ENCODE measurements around the gene GNB1L. TPM values are rescaled to one million over a fixed set of nuclear protein-coding genes. Genes with fewer than 3 reads are reported as not detected.

GNB1L gene
- total and polyA plus RNA-seq, 2 of the 13 experiments (the other 11 are each of a cell fraction or from before 2014, with no cell fraction given): 2.5 to 7.4 TPM

- peak; percentile 74 for TF ChIP-seq ATF3 (CRISPR knock-in tag; IDR thresholded peaks at IDR 0.05)
- peak; percentile 63; the same call in 1 of the 2 replicates for TF ChIP-seq ZNF205 (CRISPR knock-in tag; IDR thresholded peaks at IDR 0.05)
- TF ChIP-seq TERF1 (CRISPR knock-in tag; IDR thresholded peaks at IDR 0.05): peak; percentile 83; the same call in 1 of the 2 replicates
- TF ChIP-seq ADNP (CRISPR knock-in tag; IDR thresholded peaks at IDR 0.05): no peak
- TF ChIP-seq RBAK (CRISPR knock-in tag; IDR thresholded peaks at IDR 0.05): no peak
- TF ChIP-seq GMEB1 (CRISPR knock-in tag; IDR thresholded peaks at IDR 0.05; ENCODE audit: borderline replicate concordance): peak; percentile 58
- peak; percentile 56; the same call in 1 of the 2 replicates for TF ChIP-seq ZFX (CRISPR knock-in tag; IDR thresholded peaks at IDR 0.05; ENCODE audit: low read depth)
- TF ChIP-seq RFXANK (CRISPR knock-in tag; IDR thresholded peaks at IDR 0.05): peak; percentile 80; the same call in 1 of the 2 replicates
- TF ChIP-seq KAT8 (CRISPR knock-in tag; IDR thresholded peaks at IDR 0.05): peak; percentile 85
- TF ChIP-seq FOXC1 (CRISPR knock-in tag; IDR thresholded peaks at IDR 0.05; ENCODE audit: borderline replicate concordance): peak; percentile 97
- TF ChIP-seq CEBPB (IDR thresholded peaks at IDR 0.05; ENCODE audit: borderline replicate concordance, low read depth, low read length): no peak
- no peak for TF ChIP-seq RAD21 (CRISPR knock-in tag; IDR thresholded peaks at IDR 0.05)
- TF ChIP-seq ZKSCAN8 (CRISPR knock-in tag; IDR thresholded peaks at IDR 0.05; ENCODE audit: borderline replicate concordance): peak; percentile 86; the same call in 1 of the 2 replicates
- peak; percentile 93; the same call in 1 of the 2 replicates for TF ChIP-seq ZNF280B (CRISPR knock-in tag; IDR thresholded peaks at IDR 0.05; ENCODE audit: borderline replicate concordance)
- TF ChIP-seq ZBTB20 (CRISPR knock-in tag; IDR thresholded peaks at IDR 0.05; ENCODE audit: borderline replicate concordance, low read depth): peak; percentile 92; the same call in 1 of the 2 replicates
- 0 out of 2 replicates have a peak, but pooled peaks have one; percentile 66 for TF ChIP-seq LRRFIP1 (CRISPR knock-in tag; conservative IDR thresholded peaks at IDR 0.05)
- no peak for TF ChIP-seq PREB (CRISPR knock-in tag; IDR thresholded peaks at IDR 0.05)
Observed at GRCh38 chr22:19892257-19892879, 37.7 kb upstream of the GNB1L start (continued).

Data from HepG2 (cell line).